ENCODE results near the gene CNP.

CNP gene

DNA sequence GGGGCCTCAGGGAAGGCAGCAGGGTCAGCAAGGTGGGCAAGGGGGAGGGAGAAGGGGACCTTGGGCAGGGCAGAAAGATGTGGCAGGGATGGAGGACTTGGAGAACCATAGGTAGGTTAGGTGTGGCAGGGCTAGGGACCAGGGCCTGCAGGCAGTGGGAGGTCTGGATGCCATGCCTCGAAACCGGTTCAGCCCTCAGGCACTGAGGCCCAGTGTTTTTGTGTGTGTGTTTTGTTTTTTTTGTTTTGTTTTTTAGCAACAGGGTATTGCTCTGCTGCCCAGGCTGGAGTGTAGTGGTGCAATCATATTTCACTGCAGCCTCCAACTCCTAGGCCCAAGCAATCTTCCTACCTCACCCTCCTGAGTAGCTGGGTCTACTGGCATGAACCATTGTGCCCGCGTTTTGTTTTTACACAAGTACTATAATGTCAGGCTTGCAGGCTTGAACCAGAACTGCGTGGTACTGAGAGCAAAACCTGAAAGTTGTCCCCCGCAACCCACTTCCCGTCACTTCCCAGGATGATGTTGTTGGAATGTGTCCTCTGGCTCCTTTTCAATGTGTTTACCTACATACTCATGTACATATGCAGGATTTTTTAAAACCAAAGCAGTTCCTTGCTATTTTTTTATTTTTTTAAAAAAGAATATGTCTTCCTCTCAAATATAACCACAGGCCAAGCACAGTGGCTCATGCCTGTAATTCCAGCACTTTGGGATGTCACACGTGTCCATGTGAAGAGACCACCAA, 23.8 kb upstream of the CNP start:
- no peak for DNase-seq

DNA sequence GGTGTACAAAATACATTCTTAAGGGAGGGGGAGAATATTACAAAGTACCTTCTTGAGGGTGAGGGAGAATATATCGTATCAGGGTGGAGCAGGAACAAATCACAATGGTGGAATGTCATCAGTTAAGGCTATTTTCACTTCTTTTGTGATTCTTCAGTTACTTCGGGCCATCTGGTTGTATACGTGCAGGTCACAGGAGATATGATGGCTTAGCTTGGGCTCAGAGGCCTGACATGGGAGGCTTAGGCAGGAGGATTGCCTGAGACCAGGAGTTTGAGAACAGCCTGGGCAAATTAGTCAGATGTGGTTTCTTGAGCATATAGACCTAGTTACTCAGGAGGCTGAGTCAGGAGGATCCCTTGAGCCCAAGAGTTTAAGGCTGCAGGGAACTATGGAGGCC, 23.1 kb upstream of the CNP start:
- DNase-seq, result no peak

- no peak for DNase-seq
Measured at GRCh38 chr17:41944943-41945342, 21.7 kb upstream of the CNP start.

- no peak for DNase-seq
Measured at GRCh38 chr17:41948762-41949460, 17.7 kb upstream of the CNP start.

- no peak for DNase-seq
Measured at GRCh38 chr17:41956522-41956921, 10.1 kb upstream of the CNP start.

- DNase-seq, result no peak
Measured at GRCh38 chr17:41957031-41957868, 9.3 kb upstream of the CNP start.

DNA sequence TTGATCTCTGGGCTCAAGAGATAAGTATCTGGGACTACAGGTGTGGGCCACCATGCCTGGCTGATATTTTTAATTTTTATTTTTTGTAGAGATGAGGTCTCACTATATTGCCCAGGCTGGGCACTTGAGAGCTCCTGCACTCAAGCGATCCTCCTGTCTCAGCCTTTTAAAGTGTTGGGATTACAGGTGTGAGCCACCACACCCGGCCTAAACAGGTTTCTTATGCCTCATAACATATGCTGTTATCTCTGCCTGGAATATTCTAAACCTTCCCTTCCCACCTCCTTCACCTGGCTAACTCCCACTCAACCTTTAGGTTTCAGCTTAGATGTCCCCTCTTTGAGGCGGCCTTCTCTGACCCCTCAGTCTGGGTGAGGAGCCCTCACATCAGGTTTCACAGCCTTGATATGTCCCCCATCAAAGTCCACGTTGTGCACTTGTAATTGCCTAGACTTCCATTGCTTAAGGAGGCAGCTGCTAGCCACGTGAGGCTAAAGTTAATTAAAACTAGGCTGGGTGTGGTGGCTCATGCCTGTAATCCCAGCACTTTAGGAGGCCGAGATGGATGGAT, 8.6 kb upstream of the CNP start:
- DNase-seq, result no peak

GRCh38 chr17:41959030-41959335, 7.6 kb upstream of the CNP start:
- no peak for DNase-seq

DNA sequence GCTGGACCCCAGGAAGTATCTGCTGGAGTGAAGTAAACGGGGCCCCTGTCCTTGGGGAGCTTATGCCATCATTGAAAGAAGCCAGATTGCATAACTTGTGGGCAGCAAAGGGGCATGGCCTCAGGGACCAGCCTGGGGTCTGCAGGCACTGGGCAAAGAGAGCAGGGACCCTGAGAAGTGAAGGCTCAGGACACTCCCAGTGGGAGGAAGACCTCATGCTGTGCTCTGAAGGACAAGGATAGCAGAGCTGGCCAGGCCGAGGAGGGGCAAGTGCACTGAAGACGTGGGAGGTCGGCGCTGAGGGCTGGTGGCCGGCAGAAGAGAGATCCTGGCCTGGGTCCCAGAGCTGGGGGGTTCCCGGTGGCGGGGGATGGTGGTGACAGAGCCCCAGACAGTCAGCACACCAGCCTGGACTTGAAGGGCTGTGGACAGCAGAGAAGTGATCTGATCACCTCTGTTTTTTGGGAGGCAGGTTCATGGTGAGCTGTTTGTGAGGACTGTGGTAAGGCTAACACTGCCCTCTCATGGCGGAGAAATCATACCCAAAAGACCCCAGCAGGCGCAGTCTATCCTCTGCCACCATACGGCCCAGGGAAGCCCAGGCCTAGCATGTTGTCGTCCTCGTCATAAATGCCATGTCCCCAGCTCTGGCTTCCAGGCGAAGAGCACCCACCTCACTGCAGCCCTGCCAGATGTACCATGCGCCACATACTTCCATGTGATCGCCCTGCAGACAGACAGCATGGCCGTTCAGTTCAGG, 7.1 kb upstream of the CNP start:
- no peak for DNase-seq

DNA sequence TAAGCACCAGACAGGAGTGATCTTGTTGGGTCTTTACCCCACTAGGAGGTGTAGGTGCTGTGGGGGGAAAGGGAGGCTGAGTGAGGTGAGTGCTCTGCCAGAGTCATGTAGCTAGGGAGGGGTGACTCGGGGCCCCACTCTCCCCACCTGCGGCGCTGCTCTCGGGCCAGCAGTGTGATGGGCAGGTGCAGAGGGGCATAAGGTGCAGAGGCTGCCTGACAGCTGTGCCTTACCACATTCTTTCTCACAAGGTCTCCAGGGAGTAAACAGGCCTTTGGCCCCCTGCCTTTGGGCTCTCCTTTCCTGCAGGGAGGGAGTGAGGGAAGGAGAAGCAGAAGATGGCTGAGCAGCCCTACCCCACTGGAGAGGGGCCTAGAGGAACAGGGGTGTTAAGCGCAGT, 4.5 kb upstream of the CNP start:
- DNase-seq, result no peak

DNA sequence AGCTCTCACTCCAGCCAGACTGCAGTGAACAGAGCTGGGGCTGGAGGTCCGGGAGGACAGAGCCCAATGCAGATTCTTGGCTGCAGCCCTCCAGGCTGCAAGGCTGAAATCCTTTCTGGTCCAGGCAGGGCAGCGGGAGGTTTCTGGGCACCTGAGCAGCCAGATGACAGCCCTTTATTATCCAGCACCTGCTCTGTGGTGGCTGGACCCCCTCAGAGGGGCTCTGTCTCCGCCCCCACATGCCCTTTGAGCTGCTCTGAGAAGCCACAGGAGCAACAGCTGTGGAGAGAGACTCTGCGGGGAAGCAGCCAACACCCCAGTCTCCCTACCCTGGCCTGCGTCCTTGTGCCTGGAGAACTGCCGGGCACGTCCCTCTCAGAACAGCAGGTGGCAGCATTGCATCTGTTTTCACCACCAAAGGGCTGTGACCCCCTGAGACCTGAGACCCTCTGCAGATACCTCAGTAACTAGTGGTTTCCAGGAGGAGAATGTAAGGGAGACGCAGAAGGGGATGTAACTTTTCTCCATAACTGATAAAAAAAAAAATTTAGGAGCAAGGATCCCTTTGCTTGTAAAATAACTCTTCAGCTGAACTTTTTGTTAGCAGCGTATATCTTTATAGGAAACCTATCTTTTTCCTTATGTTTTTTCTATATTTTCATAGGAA, 3.7 kb upstream of the CNP start:
- peak; percentile 86 for DNase-seq

GRCh38 chr17:41965694-41966462, 717 bp upstream of the CNP start:
- DNase-seq, result peak; percentile 57

- DNase-seq, result no peak
Measured at GRCh38 chr17:41967141-41967920, 736 bp downstream of the CNP start.

DNA sequence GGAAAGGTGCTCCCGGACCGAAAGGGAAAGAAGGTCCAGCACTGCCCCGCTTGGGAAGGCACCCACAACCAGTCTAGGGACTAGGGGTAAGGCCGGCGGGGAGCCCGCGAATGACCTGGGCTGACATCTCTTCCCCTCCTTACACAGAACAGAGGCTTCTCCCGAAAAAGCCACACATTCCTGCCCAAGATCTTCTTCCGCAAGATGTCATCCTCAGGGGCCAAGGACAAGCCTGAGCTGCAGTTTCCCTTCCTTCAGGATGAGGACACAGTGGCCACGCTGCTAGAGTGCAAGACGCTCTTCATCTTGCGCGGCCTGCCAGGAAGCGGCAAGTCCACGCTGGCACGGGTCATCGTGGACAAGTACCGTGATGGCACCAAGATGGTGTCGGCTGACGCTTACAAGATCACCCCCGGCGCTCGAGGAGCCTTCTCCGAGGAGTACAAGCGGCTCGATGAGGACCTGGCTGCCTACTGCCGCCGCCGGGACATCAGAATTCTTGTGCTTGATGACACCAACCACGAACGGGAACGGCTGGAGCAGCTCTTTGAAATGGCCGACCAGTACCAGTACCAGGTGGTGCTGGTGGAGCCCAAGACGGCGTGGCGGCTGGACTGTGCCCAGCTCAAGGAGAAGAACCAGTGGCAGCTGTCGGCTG, 1.5 kb downstream of the CNP start:
- no peak for DNase-seq

GRCh38 chr17:41968676-41969075, 2.1 kb downstream of the CNP start:
- DNase-seq, result no peak

GRCh38 chr17:41970901-41971331, 4.3 kb downstream of the CNP start:
- DNase-seq, result no peak

- no peak for DNase-seq
Measured at GRCh38 chr17:41971721-41972523, 5.3 kb downstream of the CNP start.

GRCh38 chr17:41972571-41973407, 6.2 kb downstream of the CNP start:
- DNase-seq, result no peak

All from right forelimb (tissue), 1 donor.